Natural killer cell (primary cell): ENCODE data around the gene RCL1. TPM values are rescaled to one million over a fixed set of nuclear protein-coding genes. Genes with fewer than 3 reads are reported as not detected.
"Not testable (repeated sequence)": the region's sequence is repeated elsewhere in the genome, so short reads cannot be mapped to it uniquely, and the experiment has no call there.

Source experiments
- ATAC-seq, 3 donors: fragments of 150-1000 bp in 2 of 3; fragments of 200-7000 bp in 1 of 3; cut with Tn5 transposase; 1 replicate in 1 of 3; 2 replicates in 2 of 3; pipeline ENCODE4 v1.10.0; 2021; ENCODE audit warnings: mild to moderate bottlenecking in 2 of 3, moderate library complexity in 2 of 3
- DNase-seq, 2 donors: peaks; one replicate each; pipeline versions ENCODE4 v3.0.0 to v3.0.0-alpha.2; 2013 to 2021; ENCODE audit warnings: mixed read lengths in 1 of 2
- H3K27ac ChIP-seq: one replicate; pipeline ENCODE4 v1.5.1; 2013; ENCODE audit warnings: mild to moderate bottlenecking, low read length
- H3K27me3 ChIP-seq: one replicate; pipeline ENCODE4 v1.6.1; 2013; ENCODE audit warnings: low read length; ENCODE audit not compliant: control insufficient read depth, insufficient read depth
- H3K36me3 ChIP-seq: one replicate; pipeline ENCODE4 v1.6.1; 2013; ENCODE audit warnings: low read length; ENCODE audit not compliant: control insufficient read depth, insufficient read depth
- H3K4me1 ChIP-seq: one replicate; pipeline ENCODE4 v1.6.1; 2013; ENCODE audit warnings: low read length; ENCODE audit not compliant: control insufficient read depth, insufficient read depth
- H3K4me3 ChIP-seq: one replicate; pipeline ENCODE4 v1.5.1; 2013; ENCODE audit warnings: low read length
- H3K9me3 ChIP-seq: one replicate; pipeline ENCODE4 v1.6.1; 2013; ENCODE audit warnings: low read length; ENCODE audit not compliant: control insufficient read depth, insufficient read depth
- H3K27ac Mint-ChIP-seq, 2 donors: one replicate each; pipeline ENCODE4 v1.8.0; 2022; ENCODE audit warnings: mild to moderate bottlenecking in 2 of 2, mixed read lengths in 2 of 2, moderate library complexity in 1 of 2
- H3K27me3 Mint-ChIP-seq, 2 donors: one replicate each; pipeline ENCODE4 v1.8.0; 2022; ENCODE audit warnings: low read depth in 2 of 2, mixed read lengths in 2 of 2
- H3K36me3 Mint-ChIP-seq: one replicate; pipeline ENCODE4 v1.8.0; 2022; ENCODE audit warnings: mixed read lengths
- H3K4me1 Mint-ChIP-seq, 2 donors: one replicate each; pipeline ENCODE4 v1.8.0; 2022; ENCODE audit warnings: mixed read lengths in 2 of 2
- H3K4me3 Mint-ChIP-seq: one replicate; pipeline ENCODE4 v1.8.0; 2022; ENCODE audit warnings: mild to moderate bottlenecking, moderate library complexity, mixed read lengths
- H3K9me3 Mint-ChIP-seq, 2 donors: one replicate each; pipeline ENCODE4 v1.8.0; 2022; ENCODE audit warnings: mixed read lengths in 2 of 2
- CTCF ChIP-seq: fragments of 200-600 bp; IDR thresholded peaks from one replicate; pipeline ENCODE4 v1.8.0; 2022; ENCODE audit warnings: antibody characterized with exemption
- WGBS: methylation state at CpG from one replicate; pipeline ENCODE4 v1.1.7; 2013; ENCODE audit warnings: missing lambda C conversion rate; ENCODE audit not compliant: insufficient coverage; 5-methylcytosine and 5-hydroxymethylcytosine counted together
- intact Hi-C: fragments of 100-400 bp; cut with micrococcal nuclease; formaldehyde crosslinking; loops from one replicate; pipeline ENCODE4 v1.14.2; 2022
- total RNA-seq, 4 donors: library from RNA; stranded (reverse); fragments of 120-200 nt in 1 of 4; gene quantifications; one replicate each; pipeline versions ENCODE4 v1.2.3 to v1.2.4, GENCODE V29; 2013 to 2022

Gene RCL1
- total RNA-seq, 3 donors from 2014 or later (not counting 1 experiment from before 2014, with no cell fraction given), result 18.1 to 26.3 (median 23.0) TPM

GRCh38 chr9:4769321-4770080, 23.2 kb upstream of the RCL1 start:
- H3K4me3 ChIP-seq, result no peak overlapping the region
- H3K27ac ChIP-seq, result no peak overlapping the region
- H3K27me3 Mint-ChIP-seq, result no peaks in the 10 kb centered on the region
- no peak for TF ChIP-seq CTCF
- 76% methylated on average over 6 of the region's 7 CpGs for WGBS
- no peak overlapping the region for H3K27ac Mint-ChIP-seq
- H3K36me3 ChIP-seq, result no peaks in the 10 kb centered on the region
- H3K9me3 Mint-ChIP-seq, result no peaks in the 10 kb centered on the region
- no peaks in the 10 kb centered on the region for H3K4me1 Mint-ChIP-seq
- no peaks in the 10 kb centered on the region for H3K27me3 ChIP-seq
- H3K4me3 Mint-ChIP-seq, result no peak overlapping the region
- intact Hi-C loops, result no loop called here
- no peak for ATAC-seq
- no peak for DNase-seq
- no peaks in the 10 kb centered on the region for H3K36me3 Mint-ChIP-seq
- no peaks in the 10 kb centered on the region for H3K4me1 ChIP-seq
- H3K9me3 ChIP-seq, result no peaks in the 10 kb centered on the region

GRCh38 chr9:4771788-4772187, 21.0 kb upstream of the RCL1 start:
- H3K9me3 ChIP-seq, result no peaks in the 10 kb centered on the region
- no peak overlapping the region for H3K27ac ChIP-seq
- TF ChIP-seq CTCF, result no peak
- Mint-ChIP-seq H3K27ac (no peak overlapping the region), H3K4me1 (no peaks in the 10 kb centered on the region), H3K9me3 (no peaks in the 10 kb centered on the region), H3K27me3 (no peaks in the 10 kb centered on the region), H3K36me3 (no peaks in the 10 kb centered on the region), H3K4me3 (no peak overlapping the region)
- ATAC-seq (no peak), DNase-seq (no peak)
- no peaks in the 10 kb centered on the region for H3K36me3 ChIP-seq
- intact Hi-C loops, result no loop called here
- no peaks in the 10 kb centered on the region for H3K4me1 ChIP-seq
- 95% methylated on average over 1 of the region's 1 CpG for WGBS
- H3K4me3 ChIP-seq, result no peak overlapping the region
- no peaks in the 10 kb centered on the region for H3K27me3 ChIP-seq

- no peak for DNase-seq
- no peak for ATAC-seq
- Histone ChIP-seq H3K36me3 (no peaks in the 10 kb centered on the region), H3K4me1 (no peaks in the 10 kb centered on the region), H3K9me3 (no peaks in the 10 kb centered on the region), H3K27ac (no peak overlapping the region), H3K4me3 (no peak overlapping the region), H3K27me3 (no peaks in the 10 kb centered on the region)
- intact Hi-C loops, result no loop called here
- Mint-ChIP-seq H3K9me3 (no peaks in the 10 kb centered on the region), H3K36me3 (no peaks in the 10 kb centered on the region), H3K4me1 (no peaks in the 10 kb centered on the region), H3K4me3 (no peak overlapping the region), H3K27me3 (no peaks in the 10 kb centered on the region), H3K27ac (no peak overlapping the region)
- TF ChIP-seq CTCF, result no peak
- 83% methylated on average over 1 of the region's 1 CpG for WGBS
Measured at GRCh38 chr9:4774209-4774608, 18.5 kb upstream of the RCL1 start.

- WGBS, result 100% methylated on average over 1 of the region's 2 CpGs
- H3K27me3 ChIP-seq, H3K27ac ChIP-seq, H3K27ac Mint-ChIP-seq, intact Hi-C loops, DNase-seq, H3K9me3 Mint-ChIP-seq, ATAC-seq, H3K4me3 Mint-ChIP-seq, H3K4me1 Mint-ChIP-seq, H3K36me3 ChIP-seq, H3K4me1 ChIP-seq, H3K27me3 Mint-ChIP-seq, H3K4me3 ChIP-seq, H3K36me3 Mint-ChIP-seq, H3K9me3 ChIP-seq: not testable (repeated sequence)
Measured at GRCh38 chr9:4774958-4775357, 17.8 kb upstream of the RCL1 start.
